ENCODE measurements around the gene LHFPL2. TPM values are rescaled to one million over a fixed set of nuclear protein-coding genes. Genes with fewer than 3 reads are reported as not detected.

Gene LHFPL2
- total and polyA plus RNA-seq, 2 of the 4 experiments (the other 2 are of a cell fraction), result 6.5 to 11.3 TPM

- Histone ChIP-seq H3K23ac (ENCODE audit: low read depth, low read length) (peak overlapping the region; percentile 39; the same call in 1 of the 2 replicates), H3K27ac (ENCODE audit: insufficient read depth, low read length) (no peak overlapping the region), H2BK120ac (ENCODE audit: low read depth, low read length) (no peak overlapping the region), H4K5ac (ENCODE audit: low read depth, low read length) (no peak overlapping the region), H4K20me1 (ENCODE audit: insufficient read depth, low read length) (peaks cover 50% of the 10 kb centered on the region), H3K4me3 (ENCODE audit: insufficient read depth, low read depth, low read length) (no peak overlapping the region), H3K79me1 (ENCODE audit: low read depth in 1 of 2, low read length in 2 of 2) (peaks cover 49 to 83% of the 10 kb centered on the region in 2 experiments), H3K4me1 (ENCODE audit: control insufficient read depth, insufficient read depth, low read length) (peaks cover 28% of the 10 kb centered on the region), H3K4me2 (ENCODE audit: low read depth, low read length) (no peak overlapping the region), H3K4ac (ENCODE audit: low read depth, low read length) (peak overlapping the region; percentile 4; the same call in 1 of the 2 replicates), H2AK9ac (replicated peaks; ENCODE audit: low read depth, low read length, poor library complexity) (no peak overlapping the region), H2BK5ac (ENCODE audit: low read depth, low read length, poor library complexity, severe bottlenecking) (no peak overlapping the region), H3K14ac (replicated peaks; ENCODE audit: low read depth, low read length) (peak overlapping the region; percentile 24; the same call in 1 of the 2 replicates), H3K36me3 (ENCODE audit: control insufficient read depth, insufficient read depth, low read length) (no peaks in the 10 kb centered on the region; the same call in 1 of the 2 replicates), H2AK5ac (ENCODE audit: low read depth, low read length) (peak overlapping the region; percentile 17; the same call in 1 of the 2 replicates), H2BK15ac (ENCODE audit: low read depth, low read length) (no peak overlapping the region), H2AFZ (replicated peaks; ENCODE audit: low read length, poor library complexity) (no peak overlapping the region), H4K8ac (ENCODE audit: low read depth in 2 of 2, low read length in 2 of 2) (no peak overlapping the region), H3K9ac (ENCODE audit: low read depth, low read length) (no peak overlapping the region), H3K9me3 (ENCODE audit: control insufficient read depth, insufficient read depth, low read length) (no peaks in the 10 kb centered on the region), H3K27me3 (ENCODE audit: control insufficient read depth, insufficient read depth, low read length) (no peaks in the 10 kb centered on the region), H3K18ac (ENCODE audit: low read depth, low read length) (no peak overlapping the region), H4K91ac (ENCODE audit: insufficient read depth, low read depth, low read length) (no peak overlapping the region), H3K56ac (ENCODE audit: extremely low read depth, insufficient read depth, low read length) (no peak overlapping the region), H3K9me1 (ENCODE audit: insufficient read depth, low read length) (peaks cover 32% of the 10 kb centered on the region), H2BK20ac (ENCODE audit: low read depth, low read length) (no peak overlapping the region)
- no TSS peak for BruUV-seq (replicated peaks)
- intact Hi-C loops (cut with micrococcal nuclease) (loop anchor here (5.0 kb wide), 1 partner anchor 33 kb away; no protein-coding TSS in a partner anchor), in situ Hi-C loops (cut with MboI; ENCODE audit: low sequenced_read_pairs) (loop anchor here (10.0 kb wide), 1 partner anchor 95 kb away; no protein-coding TSS in a partner anchor), dilution Hi-C loops (cut with HindIII; ENCODE audit: low sequenced_read_pairs, unreplicated experiment) (no loop called here)
- POLR2A ChIA-PET (ENCODE audit: unreplicated experiment), result no interaction called here
- CTCF ChIA-PET, result interaction anchor here (0.7 kb wide), 1 partner anchor 18 kb away, joined by 9 read pairs; no protein-coding TSS in a partner anchor
- whole genome bisulfite sequencing, 2 experiments (ENCODE audit: extremely low coverage in 2 of 2, insufficient read length in 1 of 2), result no CpG with 5 or more reads among the region's 2 CpGs
- DNase-seq (no peak), ATAC-seq (ENCODE audit: low read depth) (no peak)
- TF ChIP-seq CEBPB (IDR thresholded peaks at IDR 0.05; ENCODE audit: low read depth, low read length), result no peak
- no peak for TF ChIP-seq ELK1 (IDR thresholded peaks at IDR 0.05; ENCODE audit: borderline replicate concordance, low read depth, low read length)
- no peak for TF ChIP-seq RFX5 (IDR thresholded peaks at IDR 0.05; ENCODE audit: low read depth, low read length)
- no peak for TF ChIP-seq RAD21 (IDR thresholded peaks at IDR 0.05; ENCODE audit: low read length)
- TF ChIP-seq CHD1 (IDR thresholded peaks at IDR 0.05; ENCODE audit: low read depth, low read length), result no peak
- TF ChIP-seq SMC3 (IDR thresholded peaks at IDR 0.05; ENCODE audit: low read depth, low read length), result no peak
- no peak for TF ChIP-seq BHLHE40 (IDR thresholded peaks at IDR 0.05; ENCODE audit: low read depth, low read length)
- no peak for TF ChIP-seq USF2 (IDR thresholded peaks at IDR 0.05; ENCODE audit: low read depth, low read length)
- no peak for TF ChIP-seq CTCF (conservative IDR thresholded peaks at IDR 0.05; ENCODE audit: low read depth, low read length)
- no peak for TF ChIP-seq MXI1 (IDR thresholded peaks at IDR 0.05; ENCODE audit: borderline replicate concordance, low read depth, low read length)
- no peak for TF ChIP-seq NFE2L2 (IDR thresholded peaks at IDR 0.05; ENCODE audit: low read depth, low read length)
- no peak for TF ChIP-seq MAFK (IDR thresholded peaks at IDR 0.05; ENCODE audit: low read depth, low read length)
- no peak for TF ChIP-seq MAZ (IDR thresholded peaks at IDR 0.05; ENCODE audit: borderline replicate concordance, low read depth, low read length)
- no peak for TF ChIP-seq RCOR1 (IDR thresholded peaks at IDR 0.05; ENCODE audit: insufficient replicate concordance, low read length)
- no peak for TF ChIP-seq POLR2A (IDR thresholded peaks at IDR 0.05; ENCODE audit: low read depth, low read length)
- no peak for TF ChIP-seq FOS (IDR thresholded peaks at IDR 0.05; ENCODE audit: low read depth, low read length)
These were observed 148.5 kb downstream of the LHFPL2 start for GRCh38 chr5:78500028-78500427.

Measured in IMR-90 (cell line).